ENCODE results near the gene PIP4K2A. TPM values are rescaled to one million over a fixed set of nuclear protein-coding genes. Genes with fewer than 3 reads are reported as not detected.
"Not testable (repeated sequence)": the region's sequence is repeated elsewhere in the genome, so short reads cannot be mapped to it uniquely, and the experiment has no call there.

The PIP4K2A gene
- total RNA-seq, 4 donors from 2014 or later: 29.3 to 52.4 (median 34.5) TPM

GRCh38 chr10:22753786-22754185, 39.4 kb upstream of the PIP4K2A start:
- Histone ChIP-seq H3K9me3 (no peaks in the 10 kb centered on the region), H3K27me3 (no peaks in the 10 kb centered on the region), H3K4me3 (no peak overlapping the region), H3K4me1 (peaks cover 0 to 16% (median 2%) of the 10 kb centered on the region in 4 donors), H3K27ac (no peak overlapping the region), H3K36me3 (no peaks in the 10 kb centered on the region)
- TF ChIP-seq EP300 (IDR thresholded peaks at IDR 0.05) (no peak), POLR2A (IDR thresholded peaks at IDR 0.05) (no peak), CTCF (IDR thresholded peaks at IDR 0.05) (no peak)
- WGBS, 2 donors: 46 to 61% methylated on average over 3 of the region's 3 CpGs
- DNase-seq (ENCODE audit: low spot score in 2 of 2): no peak

GRCh38 chr10:22752272-22752889, 38.0 kb upstream of the PIP4K2A start:
- H3K4me3 ChIP-seq: no peak overlapping the region
- WGBS, 2 donors: 64 to 75% methylated on average over 2 of the region's 2 CpGs
- DNase-seq (ENCODE audit: low spot score in 2 of 2): no peak
- no peak overlapping the region for H3K27ac ChIP-seq
- TF ChIP-seq POLR2A (IDR thresholded peaks at IDR 0.05) (no peak), CTCF (IDR thresholded peaks at IDR 0.05) (no peak), EP300 (IDR thresholded peaks at IDR 0.05) (no peak)
- no peaks in the 10 kb centered on the region for H3K36me3 ChIP-seq
- H3K27me3 ChIP-seq: no peaks in the 10 kb centered on the region
- peaks cover 0 to 16% (median 2%) of the 10 kb centered on the region in 4 donors for H3K4me1 ChIP-seq
- no peaks in the 10 kb centered on the region for H3K9me3 ChIP-seq

- TF ChIP-seq EP300 (IDR thresholded peaks at IDR 0.05) (no peak), POLR2A (IDR thresholded peaks at IDR 0.05) (no peak), CTCF (IDR thresholded peaks at IDR 0.05) (no peak)
- H3K27me3 ChIP-seq: no peaks in the 10 kb centered on the region
- peaks cover 0 to 16% (median 2%) of the 10 kb centered on the region in 4 donors for H3K4me1 ChIP-seq
- no peak for DNase-seq (ENCODE audit: low spot score in 2 of 2)
- no peak overlapping the region for H3K27ac ChIP-seq
- H3K9me3 ChIP-seq: no peaks in the 10 kb centered on the region
- H3K4me3 ChIP-seq: no peak overlapping the region
- WGBS, 2 donors: 92% methylated on average over 2 of the region's 2 CpGs
- H3K36me3 ChIP-seq: no peaks in the 10 kb centered on the region
Observed at GRCh38 chr10:22750131-22750530, 35.8 kb upstream of the PIP4K2A start.

GRCh38 chr10:22744858-22745257, 30.5 kb upstream of the PIP4K2A start:
- H3K27me3 ChIP-seq; H3K4me3 ChIP-seq; DNase-seq (ENCODE audit: low spot score in 2 of 2); H3K4me1 ChIP-seq; H3K27ac ChIP-seq; H3K36me3 ChIP-seq; H3K9me3 ChIP-seq: not testable (repeated sequence)
- WGBS, 2 donors: 89% methylated on average over 2 of the region's 2 CpGs

GRCh38 chr10:22742678-22743077, 28.3 kb upstream of the PIP4K2A start:
- Histone ChIP-seq H3K4me3 (no peak overlapping the region), H3K9me3 (no peaks in the 10 kb centered on the region), H3K36me3 (no peaks in the 10 kb centered on the region), H3K27ac (no peak overlapping the region), H3K4me1 (no peaks in the 10 kb centered on the region), H3K27me3 (no peaks in the 10 kb centered on the region)
- no peak for DNase-seq (ENCODE audit: low spot score in 2 of 2)
- no peak for TF ChIP-seq EP300 (IDR thresholded peaks at IDR 0.05)
- no peak for TF ChIP-seq POLR2A (IDR thresholded peaks at IDR 0.05)
- no peak for TF ChIP-seq CTCF (IDR thresholded peaks at IDR 0.05)
- WGBS, 2 donors: 87 to 92% methylated on average over 1 of the region's 1 CpG

- not testable (repeated sequence) for DNase-seq (ENCODE audit: low spot score in 2 of 2); H3K27me3 ChIP-seq
- WGBS, 2 donors: 81 to 89% methylated on average over 4 of the region's 4 CpGs
Observed at GRCh38 chr10:22741631-22742030, 27.3 kb upstream of the PIP4K2A start.

More at GRCh38 chr10:22741631-22742030, 27.3 kb upstream of the PIP4K2A start:
- H3K36me3 ChIP-seq, H3K4me1 ChIP-seq, H3K9me3 ChIP-seq, H3K27ac ChIP-seq, H3K4me3 ChIP-seq: not testable (repeated sequence)
